ENCODE results near the gene DYNLRB1. TPM values are rescaled to one million over a fixed set of nuclear protein-coding genes. Genes with fewer than 3 reads are reported as not detected.

The DYNLRB1 gene
- total and polyA plus RNA-seq, 4 donors, result 15.8 to 66.9 (median 44.8) TPM

DNA sequence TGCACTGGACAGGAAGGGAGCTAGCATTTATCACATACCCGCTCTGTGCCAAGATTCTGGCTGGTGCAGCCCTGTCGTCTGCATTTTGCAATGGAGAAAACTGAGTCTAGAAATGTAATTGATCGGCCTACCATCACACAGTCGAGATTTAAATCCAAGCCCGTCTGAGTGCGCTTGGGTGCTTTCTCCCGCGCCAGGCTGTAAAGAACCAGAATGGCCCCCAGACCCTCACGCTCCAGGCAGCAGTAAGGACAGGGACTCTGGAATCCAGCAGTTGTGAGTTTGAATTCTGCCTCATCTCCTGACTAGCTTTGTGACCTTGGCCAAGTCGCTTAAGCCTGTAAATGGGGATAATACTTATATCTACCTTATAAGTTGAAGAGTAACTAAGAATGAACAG is 10.8 kb downstream of the DYNLRB1 start:
- Histone ChIP-seq H3K27me3 (ENCODE audit: control insufficient read depth in 4 of 4, insufficient read depth in 4 of 4, low read length in 3 of 4) (no peaks in the 10 kb centered on the region), H3K4me1 (ENCODE audit: control insufficient read depth in 4 of 4, insufficient read depth in 4 of 4, low read length in 3 of 4) (peaks cover 0 to 6% (median 2%) of the 10 kb centered on the region in 4 donors), H3K4me3 (ENCODE audit: low read depth in 1 of 3, low read length in 3 of 3) (no peak overlapping the region), H3K27ac (ENCODE audit: low read depth in 1 of 2, low read length in 2 of 2) (peak overlapping the region in 1 of 2 donors; percentile 34), H3K9me3 (ENCODE audit: control insufficient read depth in 4 of 4, low read length in 3 of 4) (no peaks in the 10 kb centered on the region), H3K36me3 (ENCODE audit: control insufficient read depth in 4 of 4, insufficient read depth in 3 of 4, low read depth in 1 of 4, low read length in 3 of 4) (peaks cover 2 to 30% (median 24%) of the 10 kb centered on the region in 4 donors), H3K9ac (ENCODE audit: low read depth in 1 of 2, low read length in 2 of 2) (no peak overlapping the region)
- DNase-seq (ENCODE audit: low spot score), result no peak
- TF ChIP-seq FOXA2 (IDR thresholded peaks at IDR 0.05) (no peak), FOXA1 (IDR thresholded peaks at IDR 0.05) (no peak), RXRA (IDR thresholded peaks at IDR 0.05) (no peak), ZBTB33 (IDR thresholded peaks at IDR 0.05) (no peak), SP1 (IDR thresholded peaks at IDR 0.05) (no peak), YY1 (IDR thresholded peaks at IDR 0.05) (no peak), REST (IDR thresholded peaks at IDR 0.05) (no peak)
- whole genome bisulfite sequencing, result 91% methylated on average over 10 of the region's 10 CpGs

DNA sequence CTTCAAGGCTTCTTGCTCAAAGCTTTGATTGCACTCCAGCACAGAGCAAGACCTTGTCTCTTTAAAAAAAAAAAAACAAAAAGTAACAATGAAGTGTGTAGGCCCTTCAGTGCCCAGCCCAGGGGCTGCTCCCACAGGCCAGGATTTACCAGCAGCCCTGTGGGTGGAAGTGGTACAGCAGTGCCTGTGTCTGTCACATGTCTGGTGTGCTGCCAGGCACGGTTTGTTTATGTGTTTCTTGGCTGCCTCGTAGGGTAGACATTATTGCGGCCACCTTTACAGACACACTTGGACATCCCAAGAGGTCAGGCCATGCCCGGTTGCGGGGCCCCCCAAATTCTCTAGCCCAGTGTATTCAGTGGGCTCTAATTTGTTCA is 12.7 kb downstream of the DYNLRB1 start:
- DNase-seq (ENCODE audit: low spot score), result no peak
- TF ChIP-seq YY1 (IDR thresholded peaks at IDR 0.05), result no peak
- no peak for TF ChIP-seq RXRA (IDR thresholded peaks at IDR 0.05)
- TF ChIP-seq ZBTB33 (IDR thresholded peaks at IDR 0.05), result no peak
- TF ChIP-seq RAD21 (IDR thresholded peaks at IDR 0.05), result peak in 1 of 2 donors; percentile 6
- no peak for TF ChIP-seq JUND (IDR thresholded peaks at IDR 0.05)
- no peak for TF ChIP-seq GABPA (IDR thresholded peaks at IDR 0.05 in 1 of 2, conservative IDR thresholded peaks at IDR 0.05 in 1 of 2)
- Histone ChIP-seq H3K4me3 (ENCODE audit: low read depth in 1 of 3, low read length in 3 of 3) (no peak overlapping the region), H3K27me3 (ENCODE audit: control insufficient read depth in 4 of 4, insufficient read depth in 4 of 4, low read length in 3 of 4) (no peaks in the 10 kb centered on the region), H3K9me3 (ENCODE audit: control insufficient read depth in 4 of 4, low read length in 3 of 4) (no peaks in the 10 kb centered on the region), H3K4me1 (ENCODE audit: control insufficient read depth in 4 of 4, insufficient read depth in 4 of 4, low read length in 3 of 4) (peaks cover 0 to 10% (median 2%) of the 10 kb centered on the region in 4 donors), H3K36me3 (ENCODE audit: control insufficient read depth in 4 of 4, insufficient read depth in 3 of 4, low read depth in 1 of 4, low read length in 3 of 4) (peaks cover 2 to 33% (median 23%) of the 10 kb centered on the region in 4 donors), H3K9ac (ENCODE audit: low read depth in 1 of 2, low read length in 2 of 2) (no peak overlapping the region), H3K27ac (ENCODE audit: low read depth in 1 of 2, low read length in 2 of 2) (no peak overlapping the region)
- 56% methylated on average over 5 of the region's 5 CpGs for WGBS

DNA sequence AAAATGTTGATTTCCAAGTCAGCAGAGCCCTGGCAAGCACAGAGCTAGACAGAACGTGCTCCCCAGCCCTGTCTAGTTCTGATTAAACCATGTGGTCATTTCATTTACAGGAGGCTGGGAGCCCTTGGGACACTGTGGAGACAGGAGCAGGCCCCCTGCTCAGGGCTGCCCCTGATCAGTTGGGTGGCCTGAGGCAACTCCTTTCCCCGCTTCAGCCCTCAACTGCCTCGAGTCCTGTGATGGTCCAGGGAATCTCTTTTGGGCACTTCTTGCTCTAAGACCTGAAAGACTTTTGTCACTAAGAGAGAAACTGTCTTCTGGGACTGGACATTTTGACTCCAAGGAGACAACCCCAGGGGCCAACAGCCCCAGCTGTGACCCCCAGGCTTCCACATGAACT is 13.5 kb downstream of the DYNLRB1 start:
- 89% methylated on average over 3 of the region's 3 CpGs for WGBS
- H3K27ac ChIP-seq (ENCODE audit: low read depth in 1 of 2, low read length in 2 of 2), result no peak overlapping the region
- no peak for TF ChIP-seq CTCF (IDR thresholded peaks at IDR 0.05; ENCODE audit: low read depth, low read length, missing input control)
- TF ChIP-seq RXRA (IDR thresholded peaks at IDR 0.05), result no peak
- no peak for TF ChIP-seq FOXA1 (IDR thresholded peaks at IDR 0.05)
- no peak for TF ChIP-seq TAF1 (conservative IDR thresholded peaks at IDR 0.05)
- no peak for TF ChIP-seq EGR1 (IDR thresholded peaks at IDR 0.05; ENCODE audit: low read depth in 2 of 2)
- no peak for TF ChIP-seq HNF4A (conservative IDR thresholded peaks at IDR 0.05)
- TF ChIP-seq RAD21 (IDR thresholded peaks at IDR 0.05), result no peak
- TF ChIP-seq MAX (IDR thresholded peaks at IDR 0.05), result no peak
- TF ChIP-seq HNF4G (IDR thresholded peaks at IDR 0.05), result no peak
- TF ChIP-seq JUND (IDR thresholded peaks at IDR 0.05), result no peak
- TF ChIP-seq ZBTB33 (IDR thresholded peaks at IDR 0.05), result no peak
- TF ChIP-seq GABPA (IDR thresholded peaks at IDR 0.05 in 1 of 2, conservative IDR thresholded peaks at IDR 0.05 in 1 of 2), result no peak

More for the DNA sequence above, 13.5 kb downstream of the DYNLRB1 start:
- Histone ChIP-seq H3K9me3 (ENCODE audit: control insufficient read depth in 4 of 4, low read length in 3 of 4) (no peaks in the 10 kb centered on the region), H3K27me3 (ENCODE audit: control insufficient read depth in 4 of 4, insufficient read depth in 4 of 4, low read length in 3 of 4) (no peaks in the 10 kb centered on the region), H3K9ac (ENCODE audit: low read depth in 1 of 2, low read length in 2 of 2) (no peak overlapping the region), H3K36me3 (ENCODE audit: control insufficient read depth in 4 of 4, insufficient read depth in 3 of 4, low read depth in 1 of 4, low read length in 3 of 4) (peaks cover 3 to 38% (median 28%) of the 10 kb centered on the region in 4 donors), H3K4me1 (ENCODE audit: control insufficient read depth in 4 of 4, insufficient read depth in 4 of 4, low read length in 3 of 4) (peaks cover 0 to 10% (median 2%) of the 10 kb centered on the region in 4 donors), H3K4me3 (ENCODE audit: low read depth in 1 of 3, low read length in 3 of 3) (no peak overlapping the region)
- DNase-seq (ENCODE audit: low spot score), result no peak
